Stimulated activated CD8-positive, alpha-beta memory T cell treated with anti-CD3 and anti-CD28 coated beads, Interleukin-15, amount 100 ng/mL, for 1 hour (primary cell): ENCODE measurements around the gene SLC12A8.
"Not testable (repeated sequence)": the region's sequence is repeated elsewhere in the genome, so short reads cannot be mapped to it uniquely, and the experiment has no call there.

Experiments used
- DNase-seq: peaks from one replicate; pipeline ENCODE4 v3.0.0-alpha.2; 2020; ENCODE audit warnings: low read depth

The SLC12A8 gene

GRCh38 chr3:125112981-125113380 is 99.6 kb downstream of the SLC12A8 start:
- DNase-seq, result no peak

- no peak for DNase-seq
Observed at GRCh38 chr3:125110876-125111480, 101.6 kb downstream of the SLC12A8 start.

- DNase-seq, result no peak
Observed at GRCh38 chr3:125110016-125110875, 102.3 kb downstream of the SLC12A8 start.

- DNase-seq, result no peak
Observed at GRCh38 chr3:125109536-125109925, 103.0 kb downstream of the SLC12A8 start.

- DNase-seq, result no peak
Observed at GRCh38 chr3:125108833-125109535, 103.6 kb downstream of the SLC12A8 start.

GRCh38 chr3:125107861-125108567 is 104.5 kb downstream of the SLC12A8 start:
- no peak for DNase-seq

- DNase-seq, result no peak
Observed at GRCh38 chr3:125107363-125107762, 105.2 kb downstream of the SLC12A8 start.

- no peak for DNase-seq
Observed at GRCh38 chr3:125105116-125105515, 107.4 kb downstream of the SLC12A8 start.

GRCh38 chr3:125104639-125105038 is 107.9 kb downstream of the SLC12A8 start:
- no peak for DNase-seq

- no peak for DNase-seq
Observed at GRCh38 chr3:125103406-125103805, 109.1 kb downstream of the SLC12A8 start.

- DNase-seq, result no peak
Observed at GRCh38 chr3:125102470-125102869, 110.1 kb downstream of the SLC12A8 start.

- DNase-seq, result no peak
Observed at GRCh38 chr3:125098611-125099291, 113.8 kb downstream of the SLC12A8 start.

GRCh38 chr3:125090649-125091048 is 121.9 kb downstream of the SLC12A8 start:
- no peak for DNase-seq

GRCh38 chr3:125087768-125088391 is 124.7 kb downstream of the SLC12A8 start:
- DNase-seq, result no peak

GRCh38 chr3:125085166-125085565 is 127.4 kb downstream of the SLC12A8 start:
- no peak for DNase-seq

- no peak for DNase-seq
Observed at GRCh38 chr3:125083776-125084175, 128.8 kb downstream of the SLC12A8 start.

GRCh38 chr3:125082339-125082738 is 130.2 kb downstream of the SLC12A8 start:
- not testable (repeated sequence) for DNase-seq

GRCh38 chr3:125080077-125080476 is 132.5 kb downstream of the SLC12A8 start:
- DNase-seq, result no peak

GRCh38 chr3:125079675-125080045 is 132.9 kb downstream of the SLC12A8 start:
- no peak for DNase-seq

- DNase-seq, result no peak
Observed at GRCh38 chr3:125078951-125079674, 133.4 kb downstream of the SLC12A8 start.

- DNase-seq, result no peak
Observed at GRCh38 chr3:125077864-125078263, 134.7 kb downstream of the SLC12A8 start.
